ENCODE measurements around the gene ACTG2. TPM values are rescaled to one million over a fixed set of nuclear protein-coding genes. Genes with fewer than 3 reads are reported as not detected.
"Not testable (repeated sequence)": the region's sequence is repeated elsewhere in the genome, so short reads cannot be mapped to it uniquely, and the experiment has no call there.

The ACTG2 gene
- total RNA-seq, 1 donor from 2014 or later: 13.7 TPM

DNA sequence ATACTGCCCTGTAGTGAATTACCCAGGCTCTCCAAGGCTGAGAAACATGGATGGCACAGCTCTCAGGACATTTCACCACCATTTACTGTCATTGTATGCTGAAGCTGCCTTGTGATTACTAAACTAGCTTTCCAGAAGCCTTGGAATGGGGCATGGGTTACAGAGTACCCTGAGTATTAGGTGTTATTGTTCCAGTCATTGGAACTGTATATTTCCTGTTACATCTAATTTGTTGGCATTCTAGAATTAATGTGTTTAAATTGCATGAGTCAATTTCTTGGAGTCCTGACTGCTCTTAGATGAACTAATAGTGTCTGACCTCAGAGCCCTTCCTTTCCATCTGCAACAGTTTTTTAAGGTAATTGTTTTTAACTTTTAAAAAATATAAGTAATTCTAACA lies 42.8 kb downstream of the ACTG2 start:
- Mint-ChIP-seq H3K9me3 (no peaks in the 10 kb centered on the region), H3K27me3 (no peaks in the 10 kb centered on the region), H3K27ac (no peak overlapping the region), H3K36me3 (peaks cover 18% of the 10 kb centered on the region), H3K4me1 (ENCODE audit: unreplicated experiment) (peaks cover 34% of the 10 kb centered on the region), H3K4me3 (no peak overlapping the region)
- TF ChIP-seq CTCF (conservative IDR thresholded peaks at IDR 0.05): no peak
- DNase-seq (ENCODE audit: extremely low spot score, unreplicated experiment): no peak

DNA sequence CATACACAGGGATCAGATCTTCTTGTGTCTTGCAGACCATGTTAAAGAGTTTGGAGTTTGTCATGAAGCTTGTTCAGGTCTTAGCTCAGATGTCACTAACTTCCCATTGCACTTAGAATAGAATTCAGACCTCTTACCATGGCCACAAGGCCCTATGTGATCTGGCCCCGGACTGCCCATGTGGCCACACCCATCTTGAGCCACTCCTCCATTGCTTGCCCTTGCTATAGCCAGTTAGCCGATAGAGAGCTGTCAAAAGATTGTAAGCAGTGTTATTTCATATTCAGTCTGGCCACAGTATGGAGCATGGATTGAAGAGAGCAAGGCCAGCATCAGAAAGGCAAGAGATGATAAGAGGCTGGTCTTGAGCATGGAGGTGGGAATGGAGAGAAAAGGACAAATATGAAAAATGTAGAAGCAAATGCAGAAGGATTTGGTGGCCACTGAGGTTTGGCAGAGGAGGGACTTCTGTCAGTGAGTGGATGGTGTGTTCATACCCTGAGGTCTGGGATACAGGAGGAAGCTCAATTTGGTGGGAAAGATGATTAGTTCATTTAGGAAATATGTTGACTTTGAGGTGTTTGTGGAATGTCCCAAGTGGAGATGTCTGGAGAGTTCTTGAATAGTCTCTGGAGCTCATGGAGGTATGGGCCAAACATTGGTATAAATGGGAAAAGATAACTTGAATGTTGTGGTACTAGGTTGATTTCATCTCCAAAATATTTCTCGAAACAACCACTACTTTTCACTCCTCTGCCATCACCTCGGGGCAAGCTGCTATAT lies 44.5 kb downstream of the ACTG2 start:
- Mint-ChIP-seq H3K27me3 (no peaks in the 10 kb centered on the region), H3K4me3 (no peak overlapping the region), H3K4me1 (ENCODE audit: unreplicated experiment) (peaks cover 27% of the 10 kb centered on the region), H3K27ac (peak overlapping the region; percentile 13), H3K36me3 (peaks cover 18% of the 10 kb centered on the region), H3K9me3 (no peaks in the 10 kb centered on the region)
- no peak for DNase-seq (ENCODE audit: extremely low spot score, unreplicated experiment)
- TF ChIP-seq CTCF (conservative IDR thresholded peaks at IDR 0.05): no peak

- no peaks in the 10 kb centered on the region for H3K9me3 Mint-ChIP-seq
- H3K4me1 Mint-ChIP-seq (ENCODE audit: unreplicated experiment): peaks cover 27% of the 10 kb centered on the region
- H3K36me3 Mint-ChIP-seq: peaks cover 18% of the 10 kb centered on the region
- no peaks in the 10 kb centered on the region for H3K27me3 Mint-ChIP-seq
- no peak overlapping the region for H3K4me3 Mint-ChIP-seq
- no peak overlapping the region for H3K27ac Mint-ChIP-seq
- no peak for DNase-seq (ENCODE audit: extremely low spot score, unreplicated experiment)
- no peak for TF ChIP-seq CTCF (conservative IDR thresholded peaks at IDR 0.05)
Measured at GRCh38 chr2:73937899-73938298, 45.1 kb downstream of the ACTG2 start.

DNA sequence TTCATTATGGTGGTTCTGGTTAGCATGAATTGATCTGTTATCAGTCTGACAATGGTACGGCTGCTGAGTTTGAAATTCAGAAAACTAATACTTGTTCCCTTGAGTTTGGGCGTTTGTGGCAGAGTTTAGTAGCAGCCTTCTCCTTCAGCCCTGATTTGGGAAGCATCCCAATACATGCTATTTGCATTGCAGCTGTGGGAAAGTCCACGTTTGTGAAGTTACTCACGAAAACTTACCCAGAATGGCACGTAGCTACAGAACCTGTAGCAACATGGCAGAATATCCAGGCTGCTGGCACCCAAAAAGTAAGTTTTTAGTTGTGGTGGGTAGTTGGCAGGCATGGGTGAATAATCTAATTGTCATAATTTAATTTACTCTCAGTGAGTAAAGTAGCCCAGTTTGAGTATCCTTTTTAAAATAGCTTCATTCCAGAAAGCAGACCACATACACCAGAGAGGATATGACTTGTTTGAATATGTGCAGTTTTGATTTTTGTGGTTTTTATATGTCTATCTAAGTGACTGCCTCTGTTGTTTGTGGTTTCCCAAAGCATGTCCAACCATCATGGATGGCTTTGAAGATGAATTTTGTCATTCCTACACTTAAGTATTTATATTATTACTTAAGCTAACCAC lies 46.0 kb downstream of the ACTG2 start:
- H3K36me3 Mint-ChIP-seq: peaks cover 14% of the 10 kb centered on the region
- H3K4me1 Mint-ChIP-seq (ENCODE audit: unreplicated experiment): peaks cover 20% of the 10 kb centered on the region
- no peaks in the 10 kb centered on the region for H3K27me3 Mint-ChIP-seq
- H3K27ac Mint-ChIP-seq: no peak overlapping the region
- no peaks in the 10 kb centered on the region for H3K9me3 Mint-ChIP-seq
- H3K4me3 Mint-ChIP-seq: no peak overlapping the region
- DNase-seq (ENCODE audit: extremely low spot score, unreplicated experiment): no peak
- TF ChIP-seq CTCF (conservative IDR thresholded peaks at IDR 0.05): no peak

- no peak for TF ChIP-seq CTCF (conservative IDR thresholded peaks at IDR 0.05)
- no peaks in the 10 kb centered on the region for H3K27me3 Mint-ChIP-seq
- H3K4me3 Mint-ChIP-seq: no peak overlapping the region
- peaks cover 20% of the 10 kb centered on the region for H3K4me1 Mint-ChIP-seq (ENCODE audit: unreplicated experiment)
- H3K27ac Mint-ChIP-seq: no peak overlapping the region
- no peaks in the 10 kb centered on the region for H3K9me3 Mint-ChIP-seq
- peaks cover 15% of the 10 kb centered on the region for H3K36me3 Mint-ChIP-seq
- DNase-seq (ENCODE audit: extremely low spot score, unreplicated experiment): no peak
Measured at GRCh38 chr2:73939419-73939818, 46.6 kb downstream of the ACTG2 start.

DNA sequence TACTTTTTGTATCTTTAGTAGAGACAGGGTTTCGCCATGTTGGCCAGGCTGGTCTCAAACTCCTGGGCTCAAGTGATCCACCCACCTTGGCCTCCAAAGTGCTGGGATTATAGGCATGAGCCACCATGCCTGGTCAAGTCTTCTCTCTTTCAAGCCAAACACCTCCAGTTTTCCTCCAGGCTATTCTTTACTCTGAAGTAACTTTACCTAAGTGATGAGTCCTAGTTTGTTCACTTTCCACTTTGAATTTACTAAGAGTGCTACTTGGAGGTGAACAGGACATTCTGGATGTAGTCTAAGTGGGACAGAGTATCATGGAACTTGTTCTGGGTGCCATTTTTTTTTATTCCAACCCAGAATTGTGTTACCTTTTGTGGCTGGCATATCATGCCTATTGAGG lies 47.3 kb downstream of the ACTG2 start:
- H3K27ac Mint-ChIP-seq; H3K27me3 Mint-ChIP-seq; H3K4me3 Mint-ChIP-seq; H3K9me3 Mint-ChIP-seq; DNase-seq (ENCODE audit: extremely low spot score, unreplicated experiment): not testable (repeated sequence)
- peaks cover 19% of the 10 kb centered on the region for H3K4me1 Mint-ChIP-seq (ENCODE audit: unreplicated experiment)
- peaks cover 21% of the 10 kb centered on the region for H3K36me3 Mint-ChIP-seq

Data from type B pancreatic cell (in vitro differentiated cells).